H9 (cell line): ENCODE results near the gene ABCF1. TPM values are rescaled to one million over a fixed set of nuclear protein-coding genes. Genes with fewer than 3 reads are reported as not detected.

Source experiments
- DNase-seq: peaks from one replicate; pipeline ENCODE4 v3.0.0-alpha.2; 2017
- H2AFZ ChIP-seq: one replicate; pipeline ENCODE4 v1.6.1; 2013; ENCODE audit warnings: mild to moderate bottlenecking, low read length, control low read depth, moderate library complexity
- H2AK5ac ChIP-seq: 2 replicates; pipeline ENCODE4 v1.6.1; 2013; ENCODE audit warnings: low read length, control low read depth, mixed read lengths; ENCODE audit not compliant: insufficient read length
- H2BK120ac ChIP-seq: one replicate; pipeline ENCODE4 v1.6.1; 2013; ENCODE audit warnings: low read depth, mild to moderate bottlenecking, low read length, control low read depth, inconsistent platforms; ENCODE audit not compliant: poor library complexity, severe bottlenecking
- H2BK12ac ChIP-seq: 2 replicates; pipeline ENCODE4 v1.6.1; 2013; ENCODE audit warnings: low read length, control low read depth, mixed read lengths, low read depth; ENCODE audit not compliant: insufficient read length
- H2BK15ac ChIP-seq: 2 replicates; pipeline ENCODE4 v1.6.1; 2013; ENCODE audit warnings: low read depth, low read length, control low read depth
- H2BK20ac ChIP-seq: one replicate; pipeline ENCODE4 v1.6.1; 2013; ENCODE audit warnings: low read depth, mild to moderate bottlenecking, low read length, control low read depth, inconsistent platforms; ENCODE audit not compliant: poor library complexity, severe bottlenecking
- H2BK5ac ChIP-seq: 2 replicates; pipeline ENCODE4 v1.6.1; 2013; ENCODE audit warnings: low read length, control low read depth, mixed read lengths; ENCODE audit not compliant: insufficient read length
- H3K14ac ChIP-seq: 2 replicates; pipeline ENCODE4 v1.6.1; 2013; ENCODE audit warnings: low read length, control low read depth; ENCODE audit not compliant: insufficient read depth
- H3K18ac ChIP-seq: 2 replicates; pipeline ENCODE4 v1.6.1; 2013; ENCODE audit warnings: low read depth, mild to moderate bottlenecking, mixed read lengths, low read length, control low read depth; ENCODE audit not compliant: insufficient read length
- H3K23ac ChIP-seq: 2 replicates; pipeline ENCODE4 v1.6.1; 2013; ENCODE audit warnings: low read length, control low read depth, mixed read lengths, low read depth; ENCODE audit not compliant: insufficient read length
- H3K23me2 ChIP-seq: 2 replicates; pipeline ENCODE4 v1.6.1; 2013; ENCODE audit warnings: low read depth, mild to moderate bottlenecking, mixed read lengths, low read length, control low read depth; ENCODE audit not compliant: insufficient read length, poor library complexity, severe bottlenecking
- H3K27ac ChIP-seq: 2 replicates; pipeline ENCODE4 v1.5.1; 2013; ENCODE audit warnings: low read length, control low read depth, mixed read lengths, low read depth; ENCODE audit not compliant: insufficient read length
- H3K27me3 ChIP-seq: 2 replicates; pipeline ENCODE4 v1.6.1; 2013; ENCODE audit warnings: low read length, control low read depth, inconsistent platforms; ENCODE audit not compliant: insufficient read depth
- H3K4ac ChIP-seq: 2 replicates; pipeline ENCODE4 v1.6.1; 2013; ENCODE audit warnings: low read depth, mild to moderate bottlenecking, control low read depth, inconsistent platforms, low read length, moderate library complexity
- H3K4me1 ChIP-seq: 2 replicates; pipeline ENCODE4 v1.6.1; 2013; ENCODE audit warnings: low read length, control low read depth, inconsistent platforms; ENCODE audit not compliant: insufficient read depth
- H3K4me2 ChIP-seq: 2 replicates; pipeline ENCODE4 v1.6.1; 2013; ENCODE audit warnings: low read length, control low read depth, mixed read lengths; ENCODE audit not compliant: insufficient read length, insufficient read depth
- H3K56ac ChIP-seq: 2 replicates; pipeline ENCODE4 v1.6.1; 2013; ENCODE audit warnings: low read depth, mild to moderate bottlenecking, mixed read lengths, low read length, control low read depth; ENCODE audit not compliant: insufficient read length
- H3K79me1 ChIP-seq: 2 replicates; pipeline ENCODE4 v1.6.1; 2013; ENCODE audit warnings: low read depth, mild to moderate bottlenecking, moderate library complexity, low read length, control low read depth, inconsistent platforms; ENCODE audit not compliant: insufficient read depth, poor library complexity, severe bottlenecking
- H3K79me2 ChIP-seq: 2 replicates; pipeline ENCODE4 v1.6.1; 2013; ENCODE audit warnings: low read length, control low read depth, inconsistent platforms; ENCODE audit not compliant: insufficient read depth
- H3K9ac ChIP-seq: 2 replicates; pipeline ENCODE4 v1.6.1; 2013; ENCODE audit warnings: low read length, control low read depth, mixed read lengths; ENCODE audit not compliant: insufficient read length; ENCODE audit errors: extremely low read depth
- H3K9me3 ChIP-seq: one replicate; pipeline ENCODE4 v1.6.1; 2013; ENCODE audit warnings: low read depth, low read length, inconsistent platforms; ENCODE audit not compliant: control insufficient read depth
- H3T11ph ChIP-seq: one replicate; pipeline ENCODE4 v1.6.1; 2013; ENCODE audit warnings: mild to moderate bottlenecking, low read length, control low read depth, inconsistent platforms
- H4K20me1 ChIP-seq: one replicate; pipeline ENCODE4 v1.6.1; 2013; ENCODE audit not compliant: control insufficient read depth, insufficient read length, insufficient read depth
- H4K5ac ChIP-seq: 2 replicates; pipeline ENCODE4 v1.6.1; 2013; ENCODE audit warnings: low read depth, mild to moderate bottlenecking, mixed read lengths, low read length, control low read depth; ENCODE audit not compliant: insufficient read length
- H4K8ac ChIP-seq: replicated peaks from 2 replicates; pipeline ENCODE4 v1.6.1; 2013; ENCODE audit warnings: low read length, control low read depth, mixed read lengths, low read depth; ENCODE audit not compliant: insufficient read length
- H4K91ac ChIP-seq: 2 replicates; pipeline ENCODE4 v1.6.1; 2013; ENCODE audit warnings: low read depth, mild to moderate bottlenecking, moderate library complexity, mixed read lengths, low read length, control low read depth; ENCODE audit not compliant: insufficient read length
- H3K27ac Mint-ChIP-seq, 3 experiments: 2 replicates in 2 of 3; 3 replicates in 1 of 3; pipeline ENCODE4 v1.8.0; 2020 to 2021; ENCODE audit warnings: mixed read lengths in 3 of 3, mild to moderate bottlenecking in 1 of 3, moderate library complexity in 1 of 3
- H3K27me3 Mint-ChIP-seq: 2 replicates; pipeline ENCODE4 v1.8.0; 2021; ENCODE audit warnings: low read depth, mild to moderate bottlenecking, moderate library complexity, mixed read lengths
- H3K36me3 Mint-ChIP-seq, 3 experiments: 2 replicates in 2 of 3; 3 replicates in 1 of 3; pipeline ENCODE4 v1.8.0; 2020 to 2021; ENCODE audit warnings: low read depth in 3 of 3, mixed read lengths in 3 of 3; ENCODE audit not compliant: insufficient read depth in 1 of 3
- H3K4me1 Mint-ChIP-seq, 2 experiments: 2 replicates each; pipeline ENCODE4 v1.8.0; 2020; ENCODE audit warnings: mixed read lengths in 2 of 2
- H3K4me3 Mint-ChIP-seq, 2 experiments: 2 replicates in 1 of 2; 3 replicates in 1 of 2; pipeline ENCODE4 v1.8.0; 2020 to 2021; ENCODE audit warnings: mild to moderate bottlenecking in 2 of 2, mixed read lengths in 2 of 2, moderate library complexity in 1 of 2
- H3K9me3 Mint-ChIP-seq, 2 experiments: 2 replicates in 1 of 2; 3 replicates in 1 of 2; pipeline ENCODE4 v1.8.0; 2020; ENCODE audit warnings: mild to moderate bottlenecking in 2 of 2, mixed read lengths in 2 of 2, moderate library complexity in 1 of 2
- CTCF ChIP-seq: fragments of 200-600 bp; sonication (generic); conservative IDR thresholded peaks from 3 replicates; pipeline ENCODE4 v1.8.0; 2021; ENCODE audit warnings: antibody characterized with exemption, mild to moderate bottlenecking
- WGBS: extraction: QIAGEN DNeasy Blood & Tissue Kit; methylation state at CpG from one replicate; pipeline ENCODE4 v1.1.7; 2013; ENCODE audit warnings: missing lambda C conversion rate, low lambda C conversion rate, mixed read lengths; ENCODE audit not compliant: insufficient read length; ENCODE audit errors: extremely low coverage; 5-methylcytosine and 5-hydroxymethylcytosine counted together
- total RNA-seq: library from RNA; stranded (reverse); gene quantifications from 2 replicates; pipeline ENCODE4 v1.2.1, GENCODE V29; 2021

The ABCF1 gene
- total RNA-seq, 1 experiment from 2014 or later: 118 TPM

- H4K8ac ChIP-seq: no peak overlapping the region
- no CpG with 5 or more reads among the region's 3 CpGs for WGBS
- no peaks in the 10 kb centered on the region; a peak in 1 of 5 replicates for H3K9me3 Mint-ChIP-seq
- no peak overlapping the region for H3K56ac ChIP-seq
- no peak for TF ChIP-seq CTCF
- no peak overlapping the region for H3K18ac ChIP-seq
- H3T11ph ChIP-seq: no peak overlapping the region
- no peak overlapping the region for H3K4me2 ChIP-seq
- no peak overlapping the region for H4K5ac ChIP-seq
- H3K27ac ChIP-seq: no peak overlapping the region
- peaks cover 6% of the 10 kb centered on the region for H3K23me2 ChIP-seq
- H3K4ac ChIP-seq: no peak overlapping the region
- no peak overlapping the region for H2AK5ac ChIP-seq
- H3K4me1 Mint-ChIP-seq: peaks cover 21 to 24% of the 10 kb centered on the region in 2 experiments
- peaks cover 0 to 8% (median 3%) of the 10 kb centered on the region in 3 experiments; a peak in 6 of 7 replicates for H3K36me3 Mint-ChIP-seq
- no peak overlapping the region for H4K91ac ChIP-seq
- no peaks in the 10 kb centered on the region for H3K4me1 ChIP-seq
- H2BK5ac ChIP-seq: no peak overlapping the region
- H2AFZ ChIP-seq: no peak overlapping the region
- no peak overlapping the region for H3K14ac ChIP-seq
- H2BK15ac ChIP-seq: no peak overlapping the region
- H3K79me2 ChIP-seq: peaks cover 16% of the 10 kb centered on the region; the same call in 1 of the 2 replicates
- no peak overlapping the region for H2BK120ac ChIP-seq
- peak overlapping the region in 1 of 2 experiments; percentile 53; a peak in 2 of 5 replicates for H3K4me3 Mint-ChIP-seq
- no peaks in the 10 kb centered on the region for H4K20me1 ChIP-seq
- no peak overlapping the region for H3K27ac Mint-ChIP-seq
- peaks cover 9% of the 10 kb centered on the region for H3K79me1 ChIP-seq
- H2BK12ac ChIP-seq: no peak overlapping the region
- H3K27me3 ChIP-seq: no peaks in the 10 kb centered on the region
- no peak overlapping the region for H3K9ac ChIP-seq
- no peak overlapping the region for H2BK20ac ChIP-seq
- no peak for DNase-seq
- peaks cover 10% of the 10 kb centered on the region for H3K27me3 Mint-ChIP-seq
- no peak overlapping the region for H3K23ac ChIP-seq
- H3K9me3 ChIP-seq: no peaks in the 10 kb centered on the region
Observed at GRCh38 chr6:30568245-30568644, 3.0 kb upstream of the ABCF1 start.
